ENCODE data around the gene CTBP2.

DNA sequence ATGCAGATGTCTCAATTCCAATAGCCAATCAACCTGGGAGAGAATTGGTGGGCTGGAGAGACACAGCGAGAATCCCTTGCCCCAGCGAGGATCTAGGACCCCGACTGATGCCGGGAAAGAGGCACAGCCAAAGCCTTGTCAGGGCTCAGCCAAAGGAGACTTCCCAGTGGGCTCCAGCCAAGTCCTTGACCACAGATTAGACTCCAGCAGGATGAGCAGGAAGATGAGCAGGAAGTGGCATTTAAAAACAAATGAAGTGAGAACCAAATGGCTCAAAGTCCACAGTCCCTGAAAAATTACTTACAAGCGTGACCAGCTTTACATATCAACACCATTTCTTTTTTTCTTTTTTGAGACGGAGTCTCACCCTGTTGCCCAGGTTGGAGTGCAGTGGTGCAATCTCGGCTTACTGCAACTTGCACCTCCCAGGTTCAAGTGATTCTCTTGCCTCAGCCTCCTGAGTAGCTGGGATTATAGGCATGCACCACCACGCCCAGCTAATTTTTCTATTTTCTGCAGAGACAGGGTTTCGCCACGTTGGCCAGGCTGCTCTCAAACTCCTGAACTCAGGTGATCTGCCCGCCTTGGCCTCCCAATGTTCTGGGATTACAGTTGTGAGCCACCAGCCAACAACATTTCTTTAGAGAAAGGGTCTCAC lies 40.2 kb downstream of the CTBP2 start:
- TF ChIP-seq, protein P1, sequence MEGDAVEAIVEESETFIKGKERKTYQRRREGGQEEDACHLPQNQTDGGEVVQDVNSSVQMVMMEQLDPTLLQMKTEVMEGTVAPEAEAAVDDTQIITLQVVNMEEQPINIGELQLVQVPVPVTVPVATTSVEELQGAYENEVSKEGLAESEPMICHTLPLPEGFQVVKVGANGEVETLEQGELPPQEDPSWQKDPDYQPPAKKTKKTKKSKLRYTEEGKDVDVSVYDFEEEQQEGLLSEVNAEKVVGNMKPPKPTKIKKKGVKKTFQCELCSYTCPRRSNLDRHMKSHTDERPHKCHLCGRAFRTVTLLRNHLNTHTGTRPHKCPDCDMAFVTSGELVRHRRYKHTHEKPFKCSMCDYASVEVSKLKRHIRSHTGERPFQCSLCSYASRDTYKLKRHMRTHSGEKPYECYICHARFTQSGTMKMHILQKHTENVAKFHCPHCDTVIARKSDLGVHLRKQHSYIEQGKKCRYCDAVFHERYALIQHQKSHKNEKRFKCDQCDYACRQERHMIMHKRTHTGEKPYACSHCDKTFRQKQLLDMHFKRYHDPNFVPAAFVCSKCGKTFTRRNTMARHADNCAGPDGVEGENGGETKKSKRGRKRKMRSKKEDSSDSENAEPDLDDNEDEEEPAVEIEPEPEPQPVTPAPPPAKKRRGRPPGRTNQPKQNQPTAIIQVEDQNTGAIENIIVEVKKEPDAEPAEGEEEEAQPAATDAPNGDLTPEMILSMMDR (IDR thresholded peaks at IDR 0.05) = no peak
- no peak for TF ChIP-seq POLR2AphosphoS5 (IDR thresholded peaks at IDR 0.05)
- no peak for TF ChIP-seq POLR2A (IDR thresholded peaks at IDR 0.05; ENCODE audit: low read depth)
- TF ChIP-seq EP300 (IDR thresholded peaks at IDR 0.05) = no peak
